ENCODE results near the gene MAPK8. TPM values are rescaled to one million over a fixed set of nuclear protein-coding genes. Genes with fewer than 3 reads are reported as not detected.

Gene MAPK8
- 10 to 100 TPM; 47.1 to 56.4 (median 53.5) TPM for total RNA-seq
- long read RNA-seq, donor 1, partial matches to known transcripts = 0 of 4 reads
- long read RNA-seq, donor 1, other reads (novel, unspliced or antisense) = 4 of 4 reads
- long read RNA-seq, donor 2, partial matches to known transcripts = 0 of 2 reads
- long read RNA-seq, donor 2, other reads (novel, unspliced or antisense) = 2 of 2 reads

DNA sequence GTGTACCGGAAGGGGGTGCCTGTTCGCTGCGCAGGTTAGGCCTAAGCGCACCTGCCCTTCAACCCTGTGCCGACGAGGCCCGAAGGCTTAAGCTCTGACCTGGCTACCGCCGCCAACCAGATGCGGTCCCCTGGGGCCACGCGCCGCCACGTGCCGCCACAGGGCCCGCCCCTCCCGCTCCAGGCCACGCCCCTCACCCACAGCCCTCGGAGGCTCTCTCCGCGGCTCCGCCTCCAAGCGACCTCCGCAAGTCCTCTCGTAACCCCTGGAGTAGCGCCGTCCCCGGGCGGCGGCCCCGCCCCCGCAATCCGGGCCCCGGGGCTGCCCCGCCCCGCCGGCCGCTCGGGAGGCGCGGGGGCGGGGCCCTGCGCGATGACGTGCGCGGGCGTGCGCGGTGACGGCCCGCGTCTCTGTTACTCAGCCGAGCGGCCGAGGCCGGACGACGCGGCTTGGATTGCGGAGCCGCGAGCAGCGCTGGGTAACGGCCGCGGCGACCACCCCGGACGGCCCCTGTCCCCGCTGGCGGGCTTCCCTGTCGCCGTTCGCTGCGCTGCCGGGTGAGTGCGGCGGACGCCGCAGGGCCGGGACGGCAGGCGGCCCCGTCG is at the start of gene MAPK8:
MAPK8 (plus strand) TSS at position 413 of the 605 bp plus-strand sequence. CDS start 94,984 bp downstream, outside the sequence.
- Histone ChIP-seq H3K4me1 (ENCODE audit: low read depth) (peaks cover 15% of the 10 kb centered on the region), H3K9me3 (no peaks in the 10 kb centered on the region), H3K4me3 (peak within 1 kb of the TSS; percentile 92), H3K36me3 (ENCODE audit: low read depth) (peaks cover 4% of the 10 kb centered on the region)
- ATAC-seq = peak; percentile 97
- peak; percentile 93 to 98 (median 97) for DNase-seq
- TF ChIP-seq, protein P1, sequence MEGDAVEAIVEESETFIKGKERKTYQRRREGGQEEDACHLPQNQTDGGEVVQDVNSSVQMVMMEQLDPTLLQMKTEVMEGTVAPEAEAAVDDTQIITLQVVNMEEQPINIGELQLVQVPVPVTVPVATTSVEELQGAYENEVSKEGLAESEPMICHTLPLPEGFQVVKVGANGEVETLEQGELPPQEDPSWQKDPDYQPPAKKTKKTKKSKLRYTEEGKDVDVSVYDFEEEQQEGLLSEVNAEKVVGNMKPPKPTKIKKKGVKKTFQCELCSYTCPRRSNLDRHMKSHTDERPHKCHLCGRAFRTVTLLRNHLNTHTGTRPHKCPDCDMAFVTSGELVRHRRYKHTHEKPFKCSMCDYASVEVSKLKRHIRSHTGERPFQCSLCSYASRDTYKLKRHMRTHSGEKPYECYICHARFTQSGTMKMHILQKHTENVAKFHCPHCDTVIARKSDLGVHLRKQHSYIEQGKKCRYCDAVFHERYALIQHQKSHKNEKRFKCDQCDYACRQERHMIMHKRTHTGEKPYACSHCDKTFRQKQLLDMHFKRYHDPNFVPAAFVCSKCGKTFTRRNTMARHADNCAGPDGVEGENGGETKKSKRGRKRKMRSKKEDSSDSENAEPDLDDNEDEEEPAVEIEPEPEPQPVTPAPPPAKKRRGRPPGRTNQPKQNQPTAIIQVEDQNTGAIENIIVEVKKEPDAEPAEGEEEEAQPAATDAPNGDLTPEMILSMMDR (IDR thresholded peaks at IDR 0.05) = no peak
- intact Hi-C loops (cut with DNase I, micrococcal nuclease) = no loop called here

DNA sequence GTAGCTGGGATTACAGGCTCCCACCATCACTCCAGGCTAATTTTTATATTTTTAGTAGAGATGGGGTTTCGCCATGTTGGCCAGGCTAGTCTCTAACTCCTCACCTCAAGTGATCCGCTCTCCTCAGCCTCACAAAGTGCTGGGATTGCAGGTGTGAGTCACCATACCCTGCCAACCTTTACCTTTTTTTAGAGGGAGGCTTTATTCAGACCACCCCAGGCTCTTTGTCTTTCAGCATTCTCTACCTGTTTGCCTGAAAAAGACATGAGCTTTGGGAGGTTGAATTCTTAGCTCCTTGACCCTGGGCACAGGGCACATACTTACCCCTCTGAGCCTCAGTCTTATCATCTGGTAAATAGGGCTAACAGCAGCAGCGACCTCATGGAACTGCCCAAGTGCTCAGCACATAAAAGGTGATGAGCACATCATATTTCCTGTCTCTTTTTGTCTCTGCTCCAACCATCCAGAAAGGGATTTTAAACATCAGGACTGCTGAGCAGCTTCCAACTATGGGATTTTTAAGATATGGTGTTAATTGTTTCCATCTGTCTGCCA is 49.0 kb upstream of the MAPK8 start:
- no peaks in the 10 kb centered on the region for H3K36me3 ChIP-seq (ENCODE audit: low read depth)
- no peaks in the 10 kb centered on the region for H3K4me1 ChIP-seq (ENCODE audit: low read depth)
- TF ChIP-seq, protein P1 (IDR thresholded peaks at IDR 0.05) = no peak
- no peak for DNase-seq
- ATAC-seq = no peak
- intact Hi-C loops (cut with DNase I, micrococcal nuclease) = no loop called here
- no peak overlapping the region for H3K4me3 ChIP-seq
- no peaks in the 10 kb centered on the region for H3K9me3 ChIP-seq

DNA sequence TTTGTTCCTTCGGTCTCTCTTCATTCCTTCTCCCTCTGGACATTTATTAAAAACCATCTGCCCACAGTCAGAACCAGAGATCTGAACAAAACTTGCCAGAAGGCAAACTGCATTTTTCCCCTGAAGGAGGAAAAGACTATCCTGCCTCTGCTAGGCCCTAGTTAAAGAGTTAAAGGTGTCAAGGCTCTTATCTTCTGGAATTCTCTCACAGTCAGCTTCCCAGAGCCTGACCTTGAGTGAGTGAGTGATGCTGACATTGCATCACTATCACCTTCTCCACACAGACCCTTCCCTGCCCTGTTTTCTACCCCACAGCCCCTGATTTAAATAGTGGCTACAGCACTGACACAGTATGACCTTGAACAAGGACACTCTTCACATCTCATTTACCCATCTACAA is 48.4 kb upstream of the MAPK8 start:
- H3K9me3 ChIP-seq = no peaks in the 10 kb centered on the region
- DNase-seq = no peak
- TF ChIP-seq, protein P1 (IDR thresholded peaks at IDR 0.05) = no peak
- no peak for ATAC-seq
- no peak overlapping the region for H3K4me3 ChIP-seq
- intact Hi-C loops (cut with DNase I, micrococcal nuclease) = no loop called here
- H3K36me3 ChIP-seq (ENCODE audit: low read depth) = no peaks in the 10 kb centered on the region
- H3K4me1 ChIP-seq (ENCODE audit: low read depth) = no peaks in the 10 kb centered on the region

DNA sequence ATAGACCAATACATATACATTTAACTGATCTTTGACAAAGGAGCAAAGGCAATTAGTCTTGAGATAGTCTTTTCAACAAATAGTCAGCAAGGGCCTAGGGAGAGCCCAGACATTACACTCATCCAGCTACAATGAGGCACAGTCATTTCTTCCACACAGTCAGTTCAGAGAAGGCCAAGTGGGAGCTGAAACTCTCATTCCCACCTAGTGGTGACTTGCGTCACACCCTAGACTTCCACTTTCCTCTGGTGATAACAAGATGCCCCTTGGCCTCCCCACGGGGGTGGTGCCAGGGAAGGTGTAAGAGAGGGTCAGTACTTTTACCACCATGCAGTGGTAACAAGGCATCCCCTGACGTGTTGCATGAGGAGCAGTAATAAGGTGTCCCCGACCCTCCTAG is 39.9 kb upstream of the MAPK8 start:
- Histone ChIP-seq H3K4me3 (no peak overlapping the region), H3K36me3 (ENCODE audit: low read depth) (no peaks in the 10 kb centered on the region), H3K4me1 (ENCODE audit: low read depth) (no peaks in the 10 kb centered on the region), H3K9me3 (no peaks in the 10 kb centered on the region)
- ATAC-seq = no peak
- intact Hi-C loops (cut with DNase I, micrococcal nuclease) = no loop called here
- DNase-seq = no peak
- TF ChIP-seq, protein P1 (IDR thresholded peaks at IDR 0.05) = no peak

DNA sequence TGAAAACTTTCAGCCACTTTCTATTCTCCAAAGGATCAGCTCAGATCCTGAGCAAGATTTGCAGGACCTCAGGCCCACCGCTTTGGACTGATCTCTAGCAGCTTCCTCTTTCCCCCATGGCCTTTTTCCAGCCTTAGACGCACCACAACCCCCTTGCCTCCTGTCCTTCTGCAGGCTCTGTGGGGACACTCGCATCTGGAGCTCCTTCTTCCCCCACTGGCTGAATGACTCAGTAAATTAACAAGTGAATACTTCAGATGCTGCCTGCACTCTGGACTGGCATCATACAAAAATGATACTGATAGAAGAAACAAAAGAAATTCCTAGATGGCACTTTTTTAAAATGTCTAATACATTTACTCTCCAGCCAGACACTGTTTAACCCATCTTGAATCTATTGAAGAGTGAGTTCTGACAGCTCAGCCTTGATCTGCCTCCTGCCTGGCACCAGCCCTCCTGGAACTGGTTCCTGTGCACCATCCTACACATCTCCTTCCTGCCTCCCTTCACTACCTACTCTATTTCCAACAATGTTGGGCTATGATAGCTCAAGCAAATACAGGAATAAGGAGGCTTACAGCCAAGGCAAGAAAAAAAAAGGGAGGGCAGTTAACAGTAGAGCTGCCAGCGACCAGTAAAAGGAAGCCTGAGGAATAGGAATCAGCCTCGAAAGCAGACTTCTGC is 35.3 kb upstream of the MAPK8 start:
- ATAC-seq (no peak), DNase-seq (no peak)
- Histone ChIP-seq H3K4me3 (no peak overlapping the region), H3K9me3 (no peaks in the 10 kb centered on the region), H3K36me3 (ENCODE audit: low read depth) (no peaks in the 10 kb centered on the region), H3K4me1 (ENCODE audit: low read depth) (no peaks in the 10 kb centered on the region)
- TF ChIP-seq, protein P1 (IDR thresholded peaks at IDR 0.05) = no peak
- intact Hi-C loops (cut with DNase I, micrococcal nuclease) = no loop called here
